HG02759 (cell line): ENCODE data around the gene CNTROB.
"Not testable (repeated sequence)": the region's sequence is repeated elsewhere in the genome, so short reads cannot be mapped to it uniquely, and the experiment has no call there.

ENCODE experiments used
- ATAC-seq: cut with Tn5 transposase; IDR thresholded peaks from one replicate; pipeline ENCODE4 v1.9.1; 2021; ENCODE audit warnings: mild to moderate bottlenecking, moderate library complexity; ENCODE audit not compliant: unreplicated experiment

CNTROB gene

DNA sequence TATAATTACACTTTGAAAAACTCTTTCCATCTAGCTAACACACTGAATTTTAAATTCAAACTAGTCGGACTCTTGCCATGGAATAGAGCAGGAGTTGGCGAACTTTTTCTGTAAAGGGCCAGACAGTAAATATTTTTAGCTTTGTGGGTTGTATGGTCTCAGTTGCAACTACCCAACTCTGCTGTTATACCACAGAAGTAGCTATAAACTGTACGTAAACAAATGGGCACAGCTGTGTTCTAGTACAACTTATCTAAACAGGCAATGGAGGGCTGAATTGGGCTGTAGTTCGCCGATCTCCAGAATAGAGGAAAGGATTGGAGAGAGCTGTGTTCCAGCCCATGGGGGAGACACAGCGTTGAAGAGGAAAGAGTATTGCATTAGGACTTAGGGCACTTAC, 8.7 kb downstream of the CNTROB start:
- ATAC-seq = no peak

DNA sequence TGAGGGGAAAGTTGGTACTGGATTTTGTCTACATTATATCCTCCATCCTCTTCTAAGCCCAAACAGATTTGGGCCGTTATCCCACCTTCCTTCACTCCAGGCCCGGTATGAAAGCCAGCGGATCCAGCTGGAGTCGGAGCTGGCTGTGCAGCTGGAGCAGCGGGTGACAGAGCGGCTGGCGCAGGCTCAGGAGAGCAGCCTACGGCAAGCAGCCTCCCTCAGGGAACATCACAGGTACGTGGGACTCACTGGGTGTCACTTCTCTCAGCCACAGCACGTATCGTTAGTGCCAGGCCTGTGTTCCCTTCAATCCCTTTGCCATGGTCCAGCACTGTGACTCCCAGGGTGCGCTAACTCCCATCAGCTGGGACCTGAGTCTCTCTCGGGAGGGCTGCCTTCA, 11.3 kb downstream of the CNTROB start:
- ATAC-seq = no peak

DNA sequence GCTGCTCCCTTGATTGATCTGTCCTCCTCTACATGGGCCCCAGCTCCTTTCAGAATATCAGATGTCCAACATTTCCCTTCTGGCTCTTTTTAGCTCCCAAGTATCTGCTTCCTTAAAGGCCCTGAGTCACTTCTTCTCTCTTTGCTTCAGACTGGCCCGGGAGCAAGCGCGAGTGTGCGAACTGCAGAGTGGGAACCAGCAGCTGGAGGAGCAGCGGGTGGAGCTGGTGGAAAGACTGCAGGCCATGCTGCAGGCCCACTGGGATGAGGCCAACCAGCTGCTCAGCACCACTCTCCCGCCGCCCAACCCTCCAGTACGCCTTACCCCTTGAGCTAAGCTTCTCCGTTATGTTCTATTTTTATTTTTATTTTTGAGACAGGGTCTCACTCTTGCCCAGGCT, 12.3 kb downstream of the CNTROB start:
- no peak for ATAC-seq

DNA sequence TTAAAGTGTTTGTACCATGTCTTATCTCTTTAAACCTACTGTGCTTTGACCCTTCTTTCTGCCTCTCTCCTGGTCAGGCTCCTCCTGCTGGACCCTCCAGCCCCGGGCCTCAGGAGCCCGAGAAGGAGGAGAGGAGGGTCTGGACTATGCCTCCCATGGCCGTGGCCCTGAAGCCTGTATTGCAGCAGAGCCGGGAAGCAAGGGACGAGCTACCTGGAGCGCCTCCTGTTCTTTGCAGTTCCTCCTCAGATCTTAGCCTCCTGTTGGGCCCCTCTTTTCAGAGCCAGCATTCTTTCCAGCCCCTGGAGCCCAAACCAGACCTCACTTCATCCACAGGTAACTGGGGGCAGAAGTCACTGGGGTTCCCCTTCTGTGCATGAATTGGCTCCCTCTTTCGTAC, 13.6 kb downstream of the CNTROB start:
- no peak for ATAC-seq

DNA sequence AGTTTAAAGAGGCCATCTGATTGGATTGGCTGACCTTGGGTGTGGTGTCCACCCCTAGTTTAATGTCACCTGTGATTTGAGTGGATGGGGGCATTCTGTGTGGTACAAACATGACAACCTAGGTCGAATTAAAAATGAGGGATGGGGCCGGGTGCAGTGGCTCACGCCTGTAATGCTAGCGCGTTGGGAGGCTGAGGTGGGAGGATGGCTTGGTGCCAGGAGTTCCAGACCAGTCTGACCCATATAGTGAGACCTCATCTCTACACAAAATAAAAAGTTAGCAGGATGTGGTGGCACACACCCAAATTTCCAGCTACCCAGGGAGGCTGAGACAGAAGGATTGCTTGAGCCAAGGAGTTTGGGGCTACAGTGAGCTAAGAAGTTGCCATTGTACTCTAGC, 14.4 kb downstream of the CNTROB start:
- no peak for ATAC-seq

DNA sequence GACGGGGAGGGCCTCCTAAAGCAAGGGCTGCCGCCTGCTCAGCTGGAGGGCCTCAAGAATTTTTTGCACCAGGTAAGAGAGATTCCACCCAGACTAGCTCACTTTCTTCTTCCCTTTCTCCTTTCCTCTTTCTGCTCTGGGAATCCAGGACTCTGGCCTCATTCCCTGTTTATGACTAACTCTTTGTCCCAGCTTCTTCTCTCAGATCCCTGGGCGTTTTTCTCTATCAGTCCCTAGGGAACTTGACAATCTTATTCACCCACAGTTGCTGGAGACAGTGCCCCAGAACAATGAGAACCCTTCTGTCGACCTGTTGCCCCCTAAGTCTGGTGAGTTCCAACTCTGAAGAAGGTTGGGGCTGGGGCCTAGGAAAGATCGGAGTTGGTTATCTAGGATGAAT, 15.6 kb downstream of the CNTROB start:
- ATAC-seq = no peak

DNA sequence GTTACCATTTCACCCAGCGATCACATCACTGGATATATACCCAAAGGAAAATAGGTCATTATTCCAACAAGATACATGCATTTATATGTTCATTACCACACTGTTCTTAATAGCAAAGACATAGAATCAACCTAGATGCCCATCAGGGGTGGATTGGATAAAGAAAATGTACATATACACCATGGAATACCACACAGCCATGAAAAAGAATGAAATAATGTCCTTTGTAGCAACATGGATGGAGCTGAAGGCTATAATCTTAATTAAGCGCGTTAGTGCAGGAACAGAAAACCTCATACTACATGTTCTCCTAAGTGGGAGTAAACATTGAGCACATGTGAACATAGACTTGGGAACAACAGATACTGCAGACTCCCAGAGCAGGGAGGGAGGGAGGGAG, 18.6 kb downstream of the CNTROB start:
- ATAC-seq = no peak

DNA sequence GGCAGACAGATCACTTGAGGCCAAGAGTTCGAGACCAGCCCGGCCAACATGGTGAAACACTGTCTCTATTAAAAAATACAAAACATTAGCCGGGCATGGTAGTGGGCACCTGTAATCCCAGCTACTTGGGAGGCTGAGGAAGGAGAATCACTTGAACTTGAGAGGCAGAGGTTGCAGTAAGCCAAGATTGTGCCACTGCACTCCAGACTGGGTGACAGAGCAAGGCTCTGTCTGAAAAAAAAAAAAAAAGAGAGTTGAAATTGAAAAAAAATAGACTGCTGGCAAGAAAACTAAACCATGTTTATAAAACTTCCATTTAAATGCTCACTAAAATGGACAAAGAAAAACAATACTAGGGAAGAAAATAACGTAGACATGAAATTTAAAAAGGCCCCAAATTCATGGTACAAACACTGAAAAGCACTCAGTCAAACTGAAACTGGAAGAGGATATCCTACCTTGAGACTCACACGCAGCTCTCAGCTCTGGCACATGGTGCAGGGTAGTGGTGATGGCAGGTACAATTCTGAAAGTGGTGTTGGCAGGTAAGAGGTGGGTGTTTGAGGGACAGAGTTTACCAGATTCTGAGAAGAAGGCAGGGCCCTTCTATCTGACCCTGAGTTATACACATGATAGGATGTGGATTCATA, 19.3 kb downstream of the CNTROB start:
- peak; percentile 69 for ATAC-seq

DNA sequence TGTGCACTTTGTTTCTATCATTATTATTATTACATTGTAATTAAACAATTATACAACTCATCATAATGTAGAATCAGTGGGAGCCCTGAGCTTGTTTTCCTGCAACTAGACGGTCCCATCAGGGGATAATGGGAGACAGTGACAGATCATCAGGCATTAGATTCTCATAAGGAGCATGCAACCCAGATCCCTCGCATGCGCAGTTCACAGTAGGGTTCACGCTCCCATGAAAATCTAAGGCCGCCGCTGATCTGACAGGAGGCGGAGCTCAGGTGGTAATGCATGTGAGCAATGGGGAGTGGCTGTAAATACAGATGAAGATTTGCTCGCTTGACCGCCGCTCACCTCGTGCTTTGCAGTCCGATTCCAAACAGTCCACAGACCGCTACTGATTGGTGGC, 21.3 kb downstream of the CNTROB start:
- ATAC-seq = not testable (repeated sequence)

DNA sequence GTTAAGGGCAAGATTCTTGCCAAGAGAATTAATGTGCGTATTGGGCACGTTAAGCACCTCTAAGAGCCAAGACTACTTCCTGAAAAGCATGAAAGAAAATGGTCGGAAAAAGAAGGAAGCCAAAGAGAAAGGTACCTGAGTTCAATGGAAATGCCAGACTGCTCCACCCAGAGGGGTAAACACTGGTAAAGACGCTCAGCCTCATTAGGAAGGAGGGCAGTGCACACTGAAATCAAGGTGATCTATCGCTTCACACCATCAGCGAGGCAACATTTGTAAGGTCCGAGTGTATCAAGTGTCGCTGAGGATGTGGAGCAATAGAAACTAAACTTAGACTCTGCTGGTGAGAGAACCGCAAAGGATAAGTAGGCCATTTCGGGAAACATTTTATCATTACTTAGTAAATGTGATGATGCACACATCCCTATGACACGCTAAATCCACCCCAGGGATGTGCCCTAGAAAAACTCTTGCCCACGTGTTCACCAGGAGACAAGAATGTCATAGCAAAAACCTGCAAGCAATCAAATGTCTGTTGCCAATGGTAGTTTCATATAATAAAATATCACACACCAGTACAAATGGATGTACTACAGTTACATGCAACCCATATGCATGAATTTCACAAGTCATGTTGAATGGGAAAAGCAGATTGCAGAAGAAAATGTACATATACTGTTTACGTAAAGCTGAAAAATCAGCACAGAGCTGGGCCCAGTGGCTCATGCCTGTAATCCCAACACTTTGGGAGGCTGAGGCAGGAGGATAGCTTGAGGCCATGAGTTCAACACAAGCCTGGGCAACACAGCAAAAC, 23.6 kb downstream of the CNTROB start:
- no peak for ATAC-seq

DNA sequence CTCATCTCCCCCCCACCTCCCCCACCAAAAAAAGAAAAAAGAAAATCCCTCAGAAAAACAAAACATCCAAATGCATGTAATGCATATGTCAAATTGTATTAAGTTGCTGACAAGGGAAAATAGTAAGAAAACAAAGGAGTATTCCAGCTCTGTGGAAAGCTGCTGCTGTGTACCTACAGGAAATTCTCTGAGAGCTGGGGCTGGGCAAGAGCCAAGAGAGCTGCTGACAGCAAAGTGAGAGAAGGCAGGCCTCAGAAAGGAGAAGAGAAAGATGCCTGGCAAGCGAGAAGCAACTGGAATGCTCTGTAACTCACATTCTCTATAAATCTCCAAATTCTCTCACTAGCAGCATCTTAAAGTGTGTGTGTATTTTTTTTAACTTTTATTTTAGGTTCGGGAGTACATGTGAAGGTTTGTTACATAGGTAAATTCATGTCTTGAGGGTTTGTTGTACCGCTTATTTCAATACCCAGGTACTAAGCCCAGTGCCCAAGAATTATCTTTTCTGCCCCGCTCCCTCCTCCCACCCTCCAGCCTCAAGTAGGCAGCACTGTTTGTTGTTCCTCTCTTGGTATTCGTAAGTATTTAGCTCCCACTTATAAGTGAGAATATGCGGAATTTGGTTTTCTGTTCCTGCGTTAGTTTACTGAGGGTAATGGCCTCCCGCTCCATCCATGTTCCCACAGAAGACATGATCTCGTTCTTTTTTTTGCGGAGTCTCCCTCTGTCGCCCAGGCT, 24.4 kb downstream of the CNTROB start:
- ATAC-seq = no peak

DNA sequence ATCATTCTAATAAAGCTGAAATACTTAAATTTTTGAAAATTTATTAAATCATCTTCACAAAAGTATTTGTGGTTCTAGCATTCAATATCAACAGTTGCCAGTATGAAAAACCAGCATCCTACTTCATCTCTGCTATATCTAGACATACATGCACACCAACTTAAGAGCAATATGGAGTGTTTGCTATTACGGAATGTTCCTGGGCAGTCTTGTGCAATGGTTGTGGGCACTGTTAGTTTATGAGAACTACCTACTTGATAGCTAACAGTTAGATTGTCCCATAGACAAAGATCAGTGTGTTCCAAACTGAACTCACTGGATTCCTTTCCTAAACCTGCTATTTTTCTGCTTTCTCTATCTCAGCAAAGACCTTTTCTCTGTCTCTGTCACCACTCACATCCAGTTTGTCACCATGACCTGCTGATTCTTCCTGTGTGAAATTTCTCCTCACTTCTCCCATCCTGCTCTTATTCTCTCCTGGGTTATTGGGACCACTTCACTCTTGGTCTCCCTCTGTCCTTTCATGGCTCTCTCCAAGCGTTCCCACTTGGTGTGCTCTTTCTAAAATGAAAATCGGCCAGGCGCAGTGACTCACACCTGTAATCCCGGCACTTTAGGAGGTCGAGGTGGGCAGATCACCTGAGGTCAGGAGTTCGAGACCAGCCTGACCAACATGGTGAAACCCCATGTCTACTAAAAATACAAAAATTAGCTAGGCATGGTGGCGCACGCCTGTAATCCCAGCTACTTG, 27.7 kb downstream of the CNTROB start:
- ATAC-seq = no peak

DNA sequence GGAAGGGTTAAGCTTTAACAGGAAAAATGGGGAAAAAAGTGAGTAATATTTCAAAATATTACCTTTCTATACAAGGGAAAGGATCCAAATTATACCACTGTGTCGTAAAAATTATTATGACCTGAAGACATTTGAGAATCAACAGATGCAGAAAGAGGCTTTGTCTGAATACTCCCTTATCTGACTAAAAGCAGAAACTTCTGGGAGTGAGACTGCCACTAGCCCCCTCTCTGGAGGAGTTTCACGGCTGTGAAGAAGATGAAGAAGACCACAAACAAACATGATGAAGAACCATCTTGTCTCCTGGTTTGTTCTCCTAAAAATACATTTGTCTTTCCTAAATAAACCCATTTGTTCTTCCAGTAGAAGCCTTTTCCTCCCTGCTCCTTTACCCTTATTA, 29.4 kb downstream of the CNTROB start:
- ATAC-seq = no peak

DNA sequence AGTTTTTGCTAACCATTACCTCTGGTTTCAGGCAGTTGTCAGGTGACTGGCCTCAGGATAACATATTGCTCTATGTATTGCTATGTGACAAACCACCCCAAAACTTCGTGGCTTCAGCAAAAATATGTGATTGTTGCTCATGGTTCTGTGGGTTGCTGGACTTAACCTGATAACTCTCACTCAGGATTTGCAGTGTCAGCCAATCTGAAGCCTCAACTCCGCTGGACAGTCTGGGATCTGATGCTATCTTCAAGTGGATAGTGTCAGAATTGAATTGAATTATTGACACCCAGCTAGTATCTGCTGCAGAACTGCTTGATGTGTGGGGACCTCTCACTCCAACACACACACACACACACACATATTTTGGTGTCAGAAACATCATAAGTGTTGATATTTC, 35.7 kb downstream of the CNTROB start:
- ATAC-seq = no peak

DNA sequence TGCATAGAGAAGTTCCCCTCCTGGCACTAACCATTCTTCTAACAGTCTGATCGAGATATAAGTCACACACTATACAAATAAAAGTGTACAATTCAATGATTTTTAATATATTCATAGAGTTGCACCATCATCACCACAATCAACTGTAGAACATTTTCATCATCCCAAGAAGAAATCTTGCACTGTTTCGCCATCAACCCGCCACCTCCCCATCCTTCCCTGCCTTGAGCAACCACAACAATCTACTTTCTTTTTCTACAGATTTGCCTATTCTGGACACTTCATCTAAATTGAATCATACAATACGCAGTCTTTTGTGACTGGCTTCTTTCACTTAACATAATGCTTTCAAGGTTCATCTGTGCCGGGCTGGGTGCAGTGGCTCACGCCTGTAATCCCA, 37.4 kb downstream of the CNTROB start:
- ATAC-seq = no peak

DNA sequence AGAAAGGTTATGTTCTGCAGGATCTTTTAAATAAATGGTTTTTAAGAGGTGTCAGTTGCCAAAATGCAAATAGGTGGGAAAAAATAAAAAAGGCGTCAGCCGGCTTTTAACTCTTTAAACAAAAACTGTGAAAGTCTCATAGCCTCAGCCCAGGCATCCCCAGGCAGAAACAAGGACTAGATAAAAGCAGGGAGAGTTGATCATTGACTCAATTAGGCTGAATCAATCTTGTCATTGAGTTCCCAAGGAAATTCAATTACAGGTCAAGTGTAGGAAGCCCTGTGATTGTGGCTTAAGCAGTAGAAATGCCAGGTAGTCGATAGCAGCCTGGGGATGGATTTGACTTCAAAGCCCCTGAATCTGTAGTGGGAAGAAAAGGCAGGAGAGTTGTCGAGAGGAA, 39.6 kb downstream of the CNTROB start:
- ATAC-seq = no peak

DNA sequence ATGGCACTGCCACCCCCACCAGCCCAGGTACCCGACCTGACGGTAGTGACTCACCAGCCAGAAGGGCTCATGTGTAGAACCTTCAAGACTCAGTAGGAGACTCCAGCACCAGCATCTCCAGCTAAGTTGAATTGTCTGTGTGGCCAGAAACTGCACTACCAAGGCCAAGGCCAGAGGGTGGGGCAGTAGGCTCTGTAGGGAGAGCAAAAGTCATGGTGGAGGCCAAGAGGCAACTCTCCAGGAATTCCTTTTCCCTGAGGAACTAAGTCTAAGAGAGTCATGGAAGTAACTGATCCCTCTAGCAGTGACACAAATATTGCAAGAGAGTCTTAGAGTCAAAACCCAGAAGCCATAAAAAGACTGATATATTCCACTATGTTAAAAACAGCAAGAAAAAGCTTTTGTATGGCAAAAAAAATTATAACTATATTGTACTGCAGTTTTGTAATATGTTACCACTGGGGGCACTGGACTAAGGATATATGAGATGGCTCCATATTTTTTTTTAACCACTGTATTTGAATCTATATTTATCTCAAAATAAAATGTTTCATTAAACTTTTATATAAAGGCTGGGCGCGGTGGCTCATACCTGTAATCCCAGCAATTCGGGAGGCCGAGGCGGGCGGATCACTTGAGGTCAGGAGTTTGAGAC, 40.3 kb downstream of the CNTROB start:
- no peak for ATAC-seq

DNA sequence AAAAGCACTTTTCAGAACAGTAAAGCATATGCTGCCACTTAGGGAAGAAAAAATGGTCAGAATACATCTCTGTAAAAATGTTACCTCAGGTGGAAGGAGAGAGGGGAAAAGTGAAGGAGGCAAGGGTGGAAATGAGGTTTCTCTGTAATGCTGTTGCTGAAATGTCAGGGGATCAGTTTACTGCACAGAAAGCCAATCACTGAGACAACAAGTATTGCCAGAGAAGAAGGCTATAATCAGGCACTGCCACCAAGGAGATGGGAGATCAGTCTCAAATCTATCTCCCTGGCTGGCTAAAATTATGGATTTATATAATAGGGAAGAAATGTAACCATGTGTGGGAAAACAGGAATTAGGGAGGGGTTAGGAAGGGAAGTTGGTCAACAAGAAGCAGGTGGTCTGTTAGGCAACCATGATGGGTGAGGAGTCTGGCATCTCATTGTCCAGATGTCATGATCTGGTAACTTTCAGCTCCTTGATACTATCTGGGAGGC, 42.7 kb downstream of the CNTROB start:
- no peak for ATAC-seq

DNA sequence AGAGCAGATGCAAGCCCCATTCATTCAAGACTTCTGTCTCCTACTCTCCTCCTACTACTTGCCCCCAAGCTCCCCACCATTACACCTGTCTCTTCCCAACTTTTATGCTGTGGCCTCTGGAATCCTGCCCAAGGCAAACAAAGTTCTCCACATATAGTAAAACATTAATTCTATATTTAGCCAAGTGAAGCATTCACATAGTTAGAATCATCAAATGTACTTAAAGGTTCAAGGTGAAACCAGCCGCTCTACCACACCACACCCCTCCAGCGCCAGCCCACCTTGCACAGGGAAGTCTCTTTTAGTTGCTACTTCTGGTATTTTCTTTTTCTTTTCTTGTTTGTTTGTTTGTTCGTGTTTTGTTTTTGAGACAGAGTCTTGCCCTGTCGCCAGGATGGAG, 45.0 kb downstream of the CNTROB start:
- no peak for ATAC-seq

DNA sequence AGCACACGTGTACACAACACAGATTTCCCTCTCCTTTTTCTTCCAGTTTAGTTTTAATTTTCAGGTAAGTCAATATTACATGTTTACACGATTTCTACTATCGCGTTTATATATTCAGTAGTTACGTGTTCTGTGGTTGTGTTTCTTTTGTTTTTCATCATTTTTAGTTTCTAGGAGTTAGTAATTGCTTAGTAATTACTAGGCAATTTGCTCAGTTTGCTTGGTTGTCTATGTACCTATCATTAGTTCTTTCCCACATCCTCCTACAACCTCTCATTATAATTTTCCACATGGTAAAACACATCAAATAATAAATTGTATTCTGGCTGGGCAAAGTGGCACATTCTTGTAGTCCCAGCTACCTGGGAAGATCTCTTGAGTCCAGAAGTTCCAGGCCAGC, 45.8 kb downstream of the CNTROB start:
- ATAC-seq = no peak

DNA sequence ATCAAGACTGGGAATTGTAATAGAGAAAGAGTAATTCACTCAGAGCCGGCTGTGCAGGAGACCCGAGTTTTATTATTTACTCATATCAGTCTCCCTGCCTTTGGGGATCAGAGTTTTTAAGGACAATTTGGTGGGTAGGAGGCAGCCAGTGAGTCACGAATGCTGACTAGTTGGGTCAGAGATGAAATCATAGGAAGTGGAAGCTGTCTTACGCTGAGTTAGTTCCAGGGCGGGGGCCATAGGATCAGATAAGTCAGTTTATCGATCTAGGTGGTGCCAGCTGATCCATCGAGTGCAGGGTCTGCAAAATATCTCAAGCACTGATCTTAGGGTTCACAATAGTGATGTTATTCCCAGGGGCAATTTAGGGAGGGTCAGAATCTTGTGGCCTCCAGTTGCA, 50.2 kb downstream of the CNTROB start:
- no peak for ATAC-seq
